ENCODE data around the gene CNBP.
"Not testable (repeated sequence)": the region's sequence is repeated elsewhere in the genome, so short reads cannot be mapped to it uniquely, and the experiment has no call there.

CNBP gene

GRCh38 chr3:129187857-129188256 lies 4.2 kb upstream of the CNBP start:
- in situ Hi-C loops (cut with HindIII; ENCODE audit: low sequenced_read_pairs): loop anchor here (5.0 kb wide), 1 partner anchor 44 kb away; no protein-coding TSS in a partner anchor

GRCh38 chr3:129185783-129186182 lies 2.1 kb upstream of the CNBP start:
- in situ Hi-C loops (cut with HindIII; ENCODE audit: low sequenced_read_pairs): loop anchor here (5.0 kb wide), 1 partner anchor 47 kb away; no protein-coding TSS in a partner anchor

GRCh38 chr3:129184784-129185542 lies 1.3 kb upstream of the CNBP start:
- in situ Hi-C loops (cut with HindIII; ENCODE audit: low sequenced_read_pairs): loop anchor here (5.0 kb wide), 1 partner anchor 47 kb away; no protein-coding TSS in a partner anchor

- in situ Hi-C loops (cut with HindIII; ENCODE audit: low sequenced_read_pairs): no loop called here
These were observed 631 bp upstream of the CNBP start for GRCh38 chr3:129184396-129184657.

GRCh38 chr3:129182390-129183185 lies 1.1 kb downstream of the CNBP start:
- in situ Hi-C loops (cut with HindIII; ENCODE audit: low sequenced_read_pairs): no loop called here

- in situ Hi-C loops (cut with HindIII; ENCODE audit: low sequenced_read_pairs): no loop called here
These were observed 1.9 kb downstream of the CNBP start for GRCh38 chr3:129181819-129182218.

- in situ Hi-C loops (cut with HindIII; ENCODE audit: low sequenced_read_pairs): no loop called here
These were observed 3.2 kb downstream of the CNBP start for GRCh38 chr3:129180461-129180860.

GRCh38 chr3:129176051-129176450 lies 7.6 kb downstream of the CNBP start:
- in situ Hi-C loops (cut with HindIII; ENCODE audit: low sequenced_read_pairs): no loop called here

GRCh38 chr3:129173725-129174124 lies 10.0 kb downstream of the CNBP start:
- in situ Hi-C loops (cut with HindIII; ENCODE audit: low sequenced_read_pairs): loop anchor here (5.0 kb wide), 1 partner anchor 51 kb away; the partner anchor contains the start of gene RAB43

- in situ Hi-C loops (cut with HindIII; ENCODE audit: low sequenced_read_pairs): loop anchor here (5.0 kb wide), 1 partner anchor 51 kb away; the partner anchor contains the start of gene RAB43
These were observed 10.5 kb downstream of the CNBP start for GRCh38 chr3:129173206-129173605.

- in situ Hi-C loops (cut with HindIII; ENCODE audit: low sequenced_read_pairs): no loop called here
These were observed 16.9 kb downstream of the CNBP start for GRCh38 chr3:129166579-129167332.

GRCh38 chr3:129165594-129165993 lies 18.1 kb downstream of the CNBP start:
- in situ Hi-C loops (cut with HindIII; ENCODE audit: low sequenced_read_pairs): not testable (repeated sequence)

GRCh38 chr3:129164500-129164899 lies 19.2 kb downstream of the CNBP start:
- in situ Hi-C loops (cut with HindIII; ENCODE audit: low sequenced_read_pairs): no loop called here

- in situ Hi-C loops (cut with HindIII; ENCODE audit: low sequenced_read_pairs): no loop called here
These were observed 20.7 kb downstream of the CNBP start for GRCh38 chr3:129162729-129163579.

- in situ Hi-C loops (cut with HindIII; ENCODE audit: low sequenced_read_pairs): no loop called here
These were observed 21.8 kb downstream of the CNBP start for GRCh38 chr3:129161860-129162271.

- in situ Hi-C loops (cut with HindIII; ENCODE audit: low sequenced_read_pairs): no loop called here
These were observed 22.5 kb downstream of the CNBP start, which contains the start of gene ISY1 for GRCh38 chr3:129160891-129161859. TSS of gene ISY1 (minus strand) at chr3:129161063. CDS start at chr3:129160975, 88 bp downstream.

GRCh38 chr3:129144786-129145185 lies 38.9 kb downstream of the CNBP start:
- in situ Hi-C loops (cut with HindIII; ENCODE audit: low sequenced_read_pairs): no loop called here

- in situ Hi-C loops (cut with HindIII; ENCODE audit: low sequenced_read_pairs): not testable (repeated sequence)
These were observed 42.7 kb downstream of the CNBP start for GRCh38 chr3:129141011-129141410.

- in situ Hi-C loops (cut with HindIII; ENCODE audit: low sequenced_read_pairs): no loop called here
These were observed 43.8 kb downstream of the CNBP start for GRCh38 chr3:129139911-129140310.
